Stomach (tissue), 4 donors: ENCODE data around the gene ATP5PD.

Experiments used
- CTCF ChIP-seq, 7 experiments: fragments of 450-650 bp in 4 of 7; fragments of 200-600 bp in 3 of 7; sonication (generic) in 3 of 7; IDR thresholded peaks; one replicate each; pipeline ENCODE4 v1.5.1; 2016 to 2019; ENCODE audit warnings: antibody characterized with exemption in 7 of 7, control low read depth in 2 of 7, mild to moderate bottlenecking in 1 of 7
- EP300 ChIP-seq: sonication (generic); formaldehyde crosslinking; IDR thresholded peaks from one replicate; pipeline ENCODE4 v1.6.1; 2017; ENCODE audit warnings: antibody characterized with exemption
- POLR2A ChIP-seq, 4 donors: fragments of 450-650 bp; IDR thresholded peaks; one replicate each; pipeline ENCODE4 v1.6.1; 2016; ENCODE audit warnings: antibody characterized with exemption in 4 of 4, control low read depth in 2 of 4, mild to moderate bottlenecking in 1 of 4, moderate library complexity in 1 of 4

DNA sequence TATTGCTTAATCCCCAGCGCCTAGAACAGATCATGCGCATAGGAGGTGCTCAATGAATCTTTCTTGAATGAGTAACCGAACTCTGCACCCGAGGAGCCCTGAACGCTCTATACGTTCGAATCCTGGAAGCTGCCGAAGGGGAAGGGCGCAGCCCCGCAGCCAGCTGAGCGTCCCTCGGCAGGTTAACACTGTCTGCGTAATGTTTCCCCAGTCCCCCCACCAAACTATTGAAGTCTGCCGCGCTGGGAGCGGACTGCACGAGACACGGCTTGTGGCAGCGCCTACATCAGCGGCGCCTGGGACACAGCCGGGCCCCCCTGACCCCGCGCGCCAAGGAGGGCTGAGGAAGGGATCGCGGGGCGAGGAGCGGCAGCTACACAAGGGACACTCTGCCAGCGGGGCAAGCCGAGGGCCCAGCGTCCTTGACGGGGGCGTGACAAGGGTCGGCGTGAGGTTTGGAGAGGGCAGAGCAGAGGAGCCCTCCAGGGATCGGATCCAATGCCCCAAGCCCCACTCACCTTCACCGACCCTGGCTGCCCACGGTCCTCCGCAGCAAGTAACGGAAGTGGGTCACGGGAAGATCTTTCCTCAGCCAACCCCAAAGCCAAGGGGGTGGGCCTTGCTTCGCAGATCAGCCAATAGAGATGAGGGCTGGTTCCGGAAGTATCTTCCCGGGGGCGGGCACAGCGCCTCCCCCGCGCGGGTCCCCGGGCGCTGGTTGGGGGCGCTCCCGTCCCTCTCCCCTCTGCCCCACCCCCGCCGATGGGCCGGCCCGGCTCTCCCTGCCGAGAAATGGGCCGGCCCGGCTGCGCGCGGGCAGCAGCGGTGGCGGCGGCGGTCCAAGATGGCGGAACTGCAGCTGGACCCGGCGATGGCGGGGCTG lies at the start of gene ATP5PD, which contains the start of gene KCTD2:
- TF ChIP-seq POLR2A (IDR thresholded peaks at IDR 0.05) (peak in 2 of 4 donors; percentile 73 to 75), CTCF (IDR thresholded peaks at IDR 0.05) (peak in 1 of 7 experiments; percentile 1), EP300 (no peak)
